GM21526 (cell line): ENCODE measurements around the gene CHD8.

Experiments used
- ATAC-seq: cut with Tn5 transposase; IDR thresholded peaks from one replicate; pipeline ENCODE4 v1.9.1; 2021; ENCODE audit warnings: moderate library complexity; ENCODE audit not compliant: unreplicated experiment, low FRiP score

The CHD8 gene

DNA sequence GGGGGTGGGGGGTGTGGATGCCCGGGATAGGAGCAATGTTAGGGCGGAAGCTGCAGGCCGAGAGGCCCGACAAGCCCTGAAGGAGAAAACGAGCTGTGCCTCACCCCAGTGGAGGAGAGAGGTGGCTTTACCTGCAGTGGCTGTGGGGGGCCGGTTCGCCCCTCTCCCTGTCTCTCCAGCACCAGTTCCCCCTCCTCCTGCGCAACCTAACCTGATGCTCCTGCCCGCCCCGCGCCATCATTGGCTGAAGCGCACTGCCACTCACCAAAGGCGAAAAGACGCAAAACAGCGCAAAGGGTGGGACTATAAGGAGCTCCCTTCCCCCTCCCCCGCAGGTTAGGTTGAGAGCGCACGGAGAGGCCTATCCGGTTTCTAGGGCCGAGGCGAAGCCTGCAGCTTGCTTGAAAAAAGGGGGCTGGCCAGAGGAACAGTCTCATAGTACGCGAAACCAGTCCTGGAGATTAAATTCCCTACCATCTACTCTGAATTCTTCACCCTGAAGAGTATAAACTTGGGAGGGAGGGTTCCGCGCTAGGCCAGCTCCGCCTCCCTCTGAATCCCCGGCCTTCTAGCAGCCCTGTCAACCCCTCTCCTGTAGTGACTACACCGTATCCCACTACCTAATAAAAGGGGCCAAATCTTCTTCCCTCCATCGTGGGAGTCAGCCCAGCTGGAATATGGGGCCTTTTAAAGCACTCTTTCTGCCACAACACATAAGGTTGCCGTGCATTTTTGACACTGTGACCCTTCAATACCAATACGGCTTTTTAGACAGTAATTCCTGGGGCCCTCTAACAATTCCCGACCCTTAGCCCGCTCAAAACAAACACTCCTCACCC is 18.6 kb downstream of the CHD8 start:
- peak; percentile 96 for ATAC-seq

DNA sequence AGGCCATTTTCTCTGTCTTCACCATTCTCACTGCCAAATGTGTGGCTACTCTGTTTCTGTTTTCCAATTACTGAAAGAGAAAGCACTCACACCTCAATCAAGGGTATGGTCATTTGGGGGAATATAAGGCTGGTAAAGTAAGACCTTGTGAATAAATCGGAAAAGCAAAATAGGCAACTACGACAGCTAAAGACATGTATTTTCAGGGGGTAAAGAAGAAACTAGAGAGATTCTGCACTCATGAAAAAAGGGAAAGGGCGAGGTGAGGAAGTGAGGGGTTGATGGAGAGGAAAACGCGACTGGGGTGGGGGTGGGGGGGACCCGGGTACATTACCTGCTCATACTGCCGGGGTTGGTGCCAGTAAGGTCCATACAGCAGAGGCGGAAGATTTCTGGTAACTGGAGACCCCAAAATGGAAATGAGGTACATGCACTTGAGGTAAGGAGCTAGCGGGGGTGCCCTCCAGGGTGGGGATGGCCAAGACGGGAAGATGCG is 19.3 kb downstream of the CHD8 start:
- ATAC-seq: no peak

DNA sequence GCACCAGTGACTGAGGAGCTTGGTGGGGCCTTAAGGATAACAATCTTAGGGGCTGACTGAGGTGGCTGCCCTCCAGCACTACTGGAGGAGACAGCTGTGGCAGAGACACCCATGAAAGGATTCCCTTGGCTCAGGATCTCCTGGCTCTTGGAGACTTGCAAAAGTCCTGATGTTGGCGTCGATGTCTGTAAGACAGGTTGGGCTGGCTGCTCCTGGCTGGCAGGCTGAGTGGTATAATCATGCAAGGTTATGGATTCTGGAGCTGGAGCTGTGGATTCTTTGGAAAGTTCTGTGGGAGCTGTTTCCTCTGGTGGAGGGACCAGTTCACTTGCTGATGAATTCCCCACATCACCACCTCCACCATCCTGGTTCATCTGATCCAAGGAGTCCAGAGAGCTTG is 24.8 kb downstream of the CHD8 start:
- ATAC-seq: no peak

DNA sequence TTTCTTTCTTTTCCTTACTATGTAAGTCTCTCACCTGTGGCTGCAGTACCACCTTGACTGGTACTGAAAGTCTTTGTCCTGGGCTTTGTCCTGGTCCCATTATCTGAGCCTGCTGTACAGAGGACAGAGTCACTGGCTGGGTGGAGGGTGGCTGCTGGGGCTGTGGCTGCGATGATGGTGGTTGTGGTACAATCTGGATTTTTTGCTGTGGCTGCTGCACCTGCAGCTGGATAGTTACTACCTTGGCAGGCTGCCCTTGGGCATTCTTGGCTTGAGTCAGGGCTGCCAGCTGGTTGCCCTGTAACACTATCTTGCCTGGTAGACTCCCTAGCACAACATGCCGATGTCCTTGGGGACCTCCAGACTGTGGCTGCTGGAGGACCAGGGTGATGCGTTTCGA is 27.0 kb downstream of the CHD8 start:
- ATAC-seq: no peak

DNA sequence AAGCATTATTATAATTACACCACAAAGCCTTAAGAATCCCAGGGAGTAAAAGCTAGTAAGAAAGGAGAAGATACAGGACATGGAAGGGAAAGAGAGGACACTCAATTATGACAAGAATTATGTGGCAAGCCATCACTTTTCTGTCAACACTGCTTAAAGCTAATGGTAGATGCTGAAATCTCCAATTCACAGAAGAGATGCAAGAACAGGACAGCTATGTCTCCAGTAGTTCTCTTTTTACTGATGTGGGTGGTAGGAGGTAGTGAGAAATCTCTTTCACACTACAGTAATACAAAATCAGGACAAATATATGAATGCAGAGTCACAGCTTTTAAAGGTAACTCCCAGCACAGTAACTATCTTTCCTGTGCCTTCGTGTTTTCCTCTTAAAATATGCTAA is 29.2 kb downstream of the CHD8 start:
- no peak for ATAC-seq

DNA sequence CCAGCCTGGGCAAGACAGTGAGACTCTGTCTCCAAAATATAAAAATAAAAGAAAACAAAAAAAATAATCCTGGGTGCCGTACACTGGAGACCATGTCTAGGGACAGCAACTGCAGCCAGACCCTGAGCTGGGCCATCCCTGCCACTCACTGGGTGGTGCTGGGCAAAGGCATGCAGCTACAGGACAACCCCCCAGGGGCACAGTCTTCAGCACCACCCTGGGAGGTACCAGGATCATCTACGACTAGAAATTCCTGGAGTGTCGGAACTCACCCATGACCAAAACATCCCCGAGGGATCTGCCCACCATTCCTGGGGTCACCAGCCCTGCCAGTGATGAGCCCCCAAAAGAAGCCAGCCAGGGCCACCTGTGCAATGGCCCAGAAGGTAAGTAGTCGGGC is 36.4 kb downstream of the CHD8 start:
- ATAC-seq: no peak

DNA sequence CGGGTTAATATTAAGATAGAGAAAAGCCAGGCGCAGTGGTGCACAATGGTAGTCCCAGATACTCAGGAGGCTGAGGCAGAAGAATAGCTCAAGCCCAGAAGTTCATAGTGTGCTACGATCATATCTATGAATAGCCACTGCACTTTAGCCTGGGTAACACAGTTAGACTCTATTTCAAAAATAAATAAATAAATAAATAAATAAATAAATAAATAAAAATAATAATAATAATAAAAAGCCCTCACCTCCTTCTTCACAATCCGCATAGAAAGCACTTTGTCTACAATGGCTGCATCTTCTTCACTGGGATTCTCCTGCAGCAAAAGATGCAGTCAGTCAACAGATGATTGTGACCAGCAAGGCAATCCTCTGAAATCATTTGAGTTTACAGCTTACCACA is 40.6 kb downstream of the CHD8 start:
- ATAC-seq: no peak

DNA sequence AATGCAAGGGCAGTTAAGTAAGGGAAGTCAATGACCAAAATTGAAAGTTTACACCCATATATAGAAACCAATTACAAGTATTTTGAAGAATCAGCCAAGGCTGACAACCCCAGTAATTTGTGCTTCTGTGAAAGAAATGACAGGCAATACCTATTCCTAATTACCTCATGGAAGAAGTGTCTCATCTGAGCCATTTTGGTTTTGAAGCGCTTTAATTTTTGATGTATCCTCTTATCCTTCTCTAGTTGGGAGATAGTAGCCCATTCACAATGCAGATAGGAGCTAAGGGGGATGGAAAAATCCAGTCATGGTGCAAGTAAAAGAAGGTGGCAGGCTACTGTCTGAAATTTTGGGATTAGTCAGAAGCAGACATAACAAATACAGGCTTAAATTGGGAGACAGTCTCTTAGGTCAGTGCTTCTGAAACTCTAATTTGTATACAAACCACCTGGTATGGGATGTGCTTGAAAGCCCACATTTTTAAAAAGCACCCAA is 41.7 kb downstream of the CHD8 start:
- no peak for ATAC-seq

DNA sequence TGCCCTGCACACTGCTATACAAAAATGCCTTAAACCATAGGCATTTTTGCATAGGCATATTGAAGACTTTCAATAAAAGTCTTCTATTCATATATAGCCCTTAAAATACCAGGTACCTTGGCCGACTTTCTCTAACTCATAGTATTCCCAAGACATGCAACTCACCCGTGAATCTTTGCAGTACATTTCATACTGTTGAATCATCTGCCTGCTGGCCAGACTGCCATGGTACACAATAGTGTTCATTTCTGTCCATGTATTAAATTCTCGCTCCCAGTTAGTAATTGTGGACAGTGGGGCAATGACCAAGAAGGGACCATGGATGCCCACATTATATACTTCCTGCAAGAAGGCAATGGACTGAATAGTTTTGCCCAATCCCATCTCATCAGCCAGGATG is 47.8 kb downstream of the CHD8 start:
- ATAC-seq: no peak

DNA sequence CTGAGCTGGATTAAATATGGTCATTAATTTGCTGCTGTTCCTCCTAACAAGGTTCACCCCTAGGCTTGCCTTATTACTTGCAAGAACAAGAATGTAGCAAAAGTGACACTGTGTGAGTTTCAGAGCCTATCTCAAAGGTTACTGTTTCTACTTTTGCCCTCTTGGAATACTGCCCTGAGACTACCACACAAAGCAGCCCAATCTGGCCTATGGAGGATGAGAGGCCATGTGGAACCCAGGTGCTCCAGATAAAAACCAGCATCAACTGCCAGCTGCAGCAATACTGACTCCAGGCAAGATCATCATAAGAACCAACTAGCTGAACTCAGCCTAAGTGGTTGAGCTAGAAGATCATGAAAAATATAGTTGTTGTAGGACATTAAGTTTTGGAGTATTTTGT is 49.7 kb downstream of the CHD8 start:
- ATAC-seq: no peak

DNA sequence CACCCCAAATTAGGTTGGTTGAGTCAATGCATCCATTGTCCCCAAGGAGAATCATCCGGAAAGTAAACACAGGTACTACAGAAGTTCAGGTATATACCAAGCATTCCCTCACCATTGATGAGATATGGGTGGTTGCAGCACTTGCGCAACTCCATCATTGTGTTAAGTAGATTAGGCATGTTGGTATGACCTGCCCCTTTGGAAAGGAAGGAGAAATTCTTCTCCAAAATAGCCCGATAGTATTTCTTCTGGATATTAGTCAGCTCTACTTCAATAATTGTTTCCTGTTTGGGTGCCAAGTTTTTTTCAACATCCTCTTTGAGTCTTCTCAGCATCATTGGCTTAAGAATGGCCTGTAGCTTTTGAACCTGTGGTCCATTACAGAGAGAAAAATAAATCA is 50.8 kb downstream of the CHD8 start:
- no peak for ATAC-seq

DNA sequence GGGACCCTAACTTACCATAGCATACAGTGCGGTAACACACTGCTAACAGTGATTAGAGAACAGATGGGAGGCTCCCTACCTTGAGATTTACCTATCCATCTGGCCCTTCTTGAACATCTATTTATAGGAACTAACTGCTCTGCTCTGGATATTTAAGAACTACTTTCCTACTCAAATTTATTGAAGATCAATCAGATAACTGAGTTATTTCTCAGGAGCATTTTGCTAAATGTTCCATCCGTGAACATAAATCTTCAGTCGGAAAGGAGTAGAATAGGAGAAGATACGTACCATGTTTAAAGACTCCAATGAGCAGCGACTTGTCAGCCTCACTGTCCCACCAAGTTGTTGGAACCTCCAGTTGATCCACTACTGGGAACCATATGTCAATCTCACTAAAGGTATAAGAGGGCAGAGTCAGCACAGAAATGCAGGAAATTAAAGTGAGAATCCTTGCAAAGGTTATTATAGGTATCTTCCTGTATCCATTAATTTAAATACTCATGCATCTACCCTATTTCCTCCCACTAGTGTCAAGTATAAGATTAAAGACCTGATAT is 56.5 kb downstream of the CHD8 start:
- no peak for ATAC-seq

DNA sequence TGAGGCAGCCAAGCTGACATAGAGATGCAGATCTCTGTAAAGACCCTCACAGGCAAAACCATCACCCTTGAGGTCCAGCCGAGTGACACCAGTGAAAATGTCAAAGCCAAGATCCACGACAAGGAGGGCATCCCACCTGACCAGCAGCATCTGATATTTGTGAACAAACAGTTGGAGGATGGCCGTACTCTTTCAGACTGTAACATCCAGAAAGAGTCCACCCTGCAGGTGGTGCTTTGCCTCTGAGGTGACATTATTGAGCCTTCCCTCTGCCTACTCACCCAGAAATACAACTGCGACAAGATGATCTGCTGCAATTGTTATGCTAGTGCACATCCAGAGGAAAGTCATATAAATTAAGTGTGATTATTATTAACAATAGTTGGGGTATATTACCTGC is 57.0 kb downstream of the CHD8 start:
- ATAC-seq: no peak

DNA sequence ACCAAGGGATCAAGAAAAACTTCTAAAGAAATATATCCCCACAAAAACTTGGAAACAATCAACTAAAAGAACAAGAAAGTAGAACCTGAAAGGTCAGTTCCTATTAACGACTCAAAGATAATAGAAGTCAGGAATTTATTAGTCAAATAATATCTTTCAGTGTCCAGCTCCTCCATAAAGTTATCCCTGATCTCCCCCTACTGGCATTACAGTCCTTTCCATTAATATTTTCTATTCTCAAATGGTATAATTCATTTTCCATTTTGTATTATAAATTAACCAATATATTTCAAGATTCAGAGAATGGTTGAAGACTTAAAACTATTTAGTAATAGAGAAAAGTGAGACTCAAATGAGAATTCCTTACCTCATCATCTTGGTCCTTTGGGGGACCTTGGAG is 60.5 kb downstream of the CHD8 start:
- ATAC-seq: no peak

DNA sequence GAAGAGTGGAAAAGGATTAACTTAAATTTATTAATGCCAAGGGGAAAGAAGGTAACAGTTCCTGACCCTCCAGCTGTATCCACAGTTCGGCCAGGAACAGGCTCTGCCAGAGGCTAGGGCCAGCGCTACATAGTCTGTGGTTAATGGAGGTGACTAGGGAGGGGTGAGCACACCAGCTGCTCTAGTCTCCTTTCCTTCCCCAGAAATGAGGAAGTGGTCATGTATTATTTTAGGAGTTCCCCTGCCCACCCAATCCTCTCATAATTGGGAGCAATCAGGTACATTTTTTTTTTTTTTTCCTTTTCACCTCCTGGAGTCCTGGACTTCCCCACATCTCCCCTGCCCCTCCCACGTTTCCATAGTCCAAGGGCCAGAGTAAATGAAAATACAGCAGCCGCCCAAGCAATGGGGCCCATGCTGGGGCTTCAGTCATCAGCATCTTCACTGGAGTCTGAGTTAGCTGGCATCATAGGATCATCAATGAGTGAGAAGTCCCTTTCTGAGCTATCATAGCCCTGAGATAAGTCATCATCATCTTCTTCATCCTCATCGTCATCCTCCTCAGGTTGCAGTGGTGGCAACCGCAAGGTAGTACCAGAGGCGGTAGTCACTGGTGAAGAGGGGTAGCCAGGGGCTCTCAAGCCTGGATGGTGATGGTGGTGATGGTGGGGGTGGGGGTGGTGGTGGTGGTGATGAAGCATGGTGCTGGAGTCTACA is 70.6 kb downstream of the CHD8 start:
- ATAC-seq: no peak

DNA sequence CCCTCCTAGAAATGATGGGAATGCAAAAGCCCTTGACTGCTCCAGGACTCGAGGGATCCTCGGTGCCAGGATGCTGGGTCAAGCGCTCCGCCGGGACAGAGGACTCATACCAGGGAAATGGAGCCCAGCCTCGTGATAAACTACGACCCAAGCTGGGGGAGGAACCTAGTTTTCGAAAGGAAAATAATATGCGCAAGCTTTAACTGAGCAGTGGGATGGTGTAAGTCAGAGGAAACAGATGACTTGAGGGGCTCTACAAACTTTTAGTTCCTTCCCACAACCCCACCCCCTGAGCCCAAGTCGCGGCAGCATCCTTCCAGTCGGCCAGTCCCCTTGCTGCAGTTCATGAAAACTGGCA is 71.5 kb downstream of the CHD8 start:
- ATAC-seq: peak; percentile 17

DNA sequence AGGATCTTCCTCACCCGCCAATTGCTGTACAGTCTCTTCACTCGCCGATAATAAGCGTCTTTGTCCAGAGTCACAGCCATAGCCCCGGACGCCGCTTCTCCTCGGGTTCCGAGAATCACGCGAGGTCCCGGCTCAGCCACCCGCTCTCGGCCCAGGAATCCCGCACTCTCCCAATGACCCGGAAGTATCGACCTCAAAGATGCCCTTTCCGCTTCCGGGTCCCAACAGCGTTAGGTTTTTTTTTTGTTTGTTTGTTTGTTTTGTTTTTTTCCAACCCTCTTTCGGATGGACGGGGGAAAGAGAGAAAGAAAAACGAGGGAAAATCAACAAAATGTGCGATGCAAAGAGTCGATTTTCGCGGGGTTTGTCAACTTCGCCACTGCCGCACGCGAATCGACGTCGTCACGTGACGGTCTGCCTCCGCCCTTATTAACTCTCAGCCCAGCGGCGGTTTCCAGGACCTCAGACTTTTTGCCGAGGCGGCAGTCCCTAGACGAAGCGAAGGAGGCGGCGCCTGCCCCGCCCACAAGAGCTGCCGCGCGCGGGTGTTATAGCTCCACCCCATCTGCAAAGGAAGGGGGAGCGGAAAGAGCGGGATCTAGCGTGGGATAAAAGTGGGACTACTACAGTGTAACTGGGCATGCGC is 72.0 kb downstream of the CHD8 start, which contains the start of gene SUPT16H:
TSS of gene SUPT16H (minus strand) at position 172 of the 646 bp plus-strand sequence. CDS start at position 80, 92 bp downstream.
- peak; percentile 84 for ATAC-seq

DNA sequence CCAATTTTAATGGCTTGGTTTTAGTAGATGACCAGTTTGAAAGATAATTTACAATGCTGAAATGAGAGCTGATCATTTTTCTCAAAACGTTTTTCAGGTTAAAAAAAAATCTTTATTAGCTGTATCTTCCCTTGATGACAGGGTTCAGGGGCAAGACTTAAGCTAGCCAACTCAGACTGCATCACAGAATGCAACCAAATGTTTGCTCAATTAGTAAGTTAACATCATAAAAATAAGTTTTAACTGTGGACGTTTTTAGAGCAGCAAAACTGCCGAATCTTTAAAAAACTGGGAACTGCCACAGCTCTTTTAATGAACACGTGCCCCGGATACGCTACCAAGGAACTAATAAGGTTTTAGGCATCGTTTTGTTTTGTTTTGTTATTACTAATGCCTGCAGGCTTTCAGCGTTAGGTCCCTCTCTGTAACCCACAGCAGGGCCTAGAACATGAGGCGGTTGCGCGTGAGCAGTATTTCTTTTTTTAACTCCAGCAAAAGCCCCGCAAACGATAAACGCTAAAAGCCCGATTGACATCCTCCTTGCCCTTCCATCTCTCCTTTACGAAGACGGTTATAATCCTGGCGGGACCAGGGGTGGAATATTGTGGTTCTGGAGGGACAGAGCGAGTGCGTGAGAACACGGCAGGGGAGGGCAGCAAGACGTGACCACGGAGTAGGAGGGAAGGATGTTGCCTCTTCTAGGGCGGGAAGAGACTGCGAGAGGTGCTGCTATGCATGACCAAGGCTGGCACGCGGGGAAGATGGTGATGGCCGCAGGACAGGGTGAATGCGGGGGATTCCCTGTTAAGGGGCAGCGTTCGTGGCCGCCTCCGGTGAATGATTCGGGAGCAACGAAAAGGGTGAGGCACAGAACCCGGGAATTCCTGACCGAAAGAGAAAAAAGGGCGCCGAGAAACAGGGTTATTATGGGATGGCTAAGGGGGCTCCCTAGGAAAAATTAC is 72.8 kb downstream of the CHD8 start:
- ATAC-seq: no peak

DNA sequence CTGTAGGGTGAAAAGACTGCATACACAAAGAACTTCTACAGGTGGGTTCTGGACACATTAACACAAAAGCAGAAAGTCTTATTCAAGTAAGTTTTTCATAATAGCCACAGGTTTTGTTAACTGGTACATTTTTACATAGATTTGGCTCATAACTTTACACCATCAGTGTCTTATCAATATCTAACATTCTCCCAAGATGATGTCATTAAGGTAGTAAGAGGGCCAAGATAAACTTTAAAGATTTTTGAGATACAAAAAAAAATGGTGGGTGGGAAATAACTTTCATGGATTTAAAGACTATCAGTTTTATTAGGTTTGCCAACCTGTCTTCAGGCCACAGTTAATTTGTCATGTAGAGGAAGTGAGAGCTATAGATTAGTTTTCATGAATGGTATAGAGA is 73.8 kb downstream of the CHD8 start:
- no peak for ATAC-seq

DNA sequence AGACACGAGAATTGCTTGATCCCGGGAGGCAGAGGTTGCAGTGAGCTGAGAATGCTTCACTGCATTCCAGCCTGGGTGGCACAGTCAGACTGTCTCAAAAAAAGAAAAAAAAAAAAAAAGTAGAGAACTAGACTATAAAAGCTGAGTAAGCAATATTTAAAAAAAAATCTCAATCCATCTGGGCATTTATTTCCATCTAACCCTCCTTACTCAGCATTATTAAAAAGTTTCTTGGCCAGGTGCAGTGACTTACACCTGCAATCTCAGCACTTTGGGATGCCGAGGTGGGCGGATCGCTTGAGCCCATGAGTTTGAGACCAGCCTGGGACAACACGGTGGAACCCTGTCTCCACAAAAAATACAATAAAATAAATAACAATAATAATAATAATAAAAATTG is 76.6 kb downstream of the CHD8 start:
- ATAC-seq: no peak
